Measurements from ENCODE around the gene EOLA2.
A peak's percentile ranks its signal among the peaks of the same experiment; 100 is the strongest.
"Not testable (repeated sequence)": the region's sequence is repeated elsewhere in the genome, so short reads cannot be mapped to it uniquely, and the experiment has no call there.

The EOLA2 gene

DNA sequence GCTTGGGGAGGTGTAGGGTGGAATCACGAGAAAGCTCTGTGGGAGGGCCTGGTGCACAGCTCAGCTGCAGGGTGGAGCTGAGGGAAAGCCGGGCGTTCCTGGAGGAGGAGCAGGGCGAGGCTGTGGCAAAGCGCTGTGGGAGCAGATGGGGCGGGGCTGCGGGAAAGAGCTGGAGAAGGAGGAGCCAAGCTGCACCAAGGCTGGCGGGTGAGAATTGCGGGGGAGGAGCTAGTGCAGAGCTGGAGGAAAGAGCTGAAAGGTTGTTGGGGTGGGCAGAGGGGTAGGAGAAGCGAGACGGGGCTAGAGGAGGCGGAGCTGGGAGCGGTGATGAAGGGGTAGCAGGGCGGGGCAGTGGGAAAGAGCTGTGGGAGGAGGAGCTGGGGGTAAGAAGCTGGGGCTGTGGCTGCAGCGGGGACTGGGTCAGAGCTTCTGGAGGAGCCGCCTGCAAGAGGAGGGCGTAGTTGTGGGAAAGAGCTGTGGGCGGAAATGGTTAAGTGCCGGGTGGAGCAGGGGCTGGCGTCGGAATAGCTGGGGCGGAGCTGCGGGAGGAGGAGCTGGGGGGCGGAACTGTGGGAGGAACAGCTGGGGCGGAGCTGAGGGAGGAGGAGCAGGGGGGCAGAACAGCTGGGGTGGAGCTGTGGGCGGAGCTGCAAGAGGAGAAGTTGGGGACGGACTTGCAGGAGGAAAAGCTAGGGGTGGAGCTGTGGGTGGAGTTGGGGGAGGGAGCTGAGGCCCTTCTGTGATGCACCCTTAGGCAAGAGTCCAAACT is 1.8 kb upstream of the EOLA2 start:
- Mint-ChIP-seq H3K4me3 (peak overlapping the region; percentile 95), H3K4me1 (peaks cover 13% of the 10 kb centered on the region), H3K9me3 (no peaks in the 10 kb centered on the region), H3K27ac (peak overlapping the region; percentile 88), H3K27me3 (no peaks in the 10 kb centered on the region), H3K36me3 (peaks cover 14% of the 10 kb centered on the region)
- peak; percentile 76 for ATAC-seq

DNA sequence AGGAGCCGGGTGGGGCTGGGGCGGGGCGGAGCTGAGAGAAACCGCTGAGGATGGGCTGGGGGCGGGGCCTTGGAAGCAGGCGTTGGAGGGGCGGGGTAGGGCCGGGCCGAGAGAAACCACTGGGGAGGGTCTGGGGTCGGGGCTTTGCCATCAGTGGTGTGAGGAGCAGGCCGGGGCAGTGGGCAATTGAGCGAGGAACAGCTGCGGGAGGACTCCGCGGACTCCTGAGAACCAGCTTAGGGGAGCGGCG is 1.3 kb upstream of the EOLA2 start:
- Mint-ChIP-seq H3K36me3 (peaks cover 10% of the 10 kb centered on the region), H3K4me1 (peaks cover 13% of the 10 kb centered on the region), H3K27me3 (no peaks in the 10 kb centered on the region), H3K27ac (peak overlapping the region; percentile 88), H3K9me3 (no peaks in the 10 kb centered on the region), H3K4me3 (peak overlapping the region; percentile 95)
- ATAC-seq, result peak; percentile 58

DNA sequence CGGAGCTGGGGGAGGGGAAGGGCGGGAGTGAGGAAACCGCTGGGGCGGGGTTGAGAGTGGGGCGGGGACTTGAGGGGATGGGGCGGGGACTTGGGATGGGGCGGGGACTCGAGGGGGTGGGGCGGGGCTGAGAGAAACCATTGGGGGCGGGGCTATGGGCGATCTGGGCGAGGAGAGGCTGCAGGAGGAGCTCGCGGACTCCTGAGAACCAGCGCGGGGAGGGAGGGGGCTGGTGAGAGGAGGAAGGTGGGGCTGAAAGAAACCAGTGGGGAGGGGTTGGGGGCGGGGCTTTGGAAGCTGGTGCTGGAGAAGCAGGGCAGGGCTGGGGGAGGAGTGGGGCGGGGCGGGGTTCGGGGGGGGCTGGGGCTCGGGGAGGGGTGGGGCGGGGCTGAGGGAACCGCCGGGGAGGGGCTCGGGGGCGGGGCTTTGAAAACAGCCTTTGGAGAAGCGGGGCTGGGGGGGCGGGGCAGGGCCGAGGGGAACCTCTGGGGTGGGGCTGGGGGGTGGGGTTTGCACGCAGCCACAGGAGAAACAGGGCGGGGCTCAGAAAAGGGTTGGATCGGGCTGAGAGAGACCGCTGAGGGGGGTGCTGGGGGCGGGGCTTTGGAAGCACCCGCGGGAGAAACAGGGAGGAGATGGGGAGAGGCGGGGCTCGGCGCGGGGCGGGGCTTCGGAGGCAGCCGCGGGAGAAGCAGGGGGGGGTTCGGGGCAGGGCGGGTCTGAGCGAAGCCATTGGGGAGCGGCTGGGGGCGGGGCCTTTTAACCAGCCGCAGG is 777 bp upstream of the EOLA2 start:
- no peaks in the 10 kb centered on the region for H3K9me3 Mint-ChIP-seq
- H3K4me1 Mint-ChIP-seq, result peaks cover 13% of the 10 kb centered on the region
- H3K36me3 Mint-ChIP-seq, result peaks cover 10% of the 10 kb centered on the region
- H3K4me3 Mint-ChIP-seq, result peak overlapping the region; percentile 91
- peak; percentile 51 for ATAC-seq
- no peaks in the 10 kb centered on the region for H3K27me3 Mint-ChIP-seq
- peak overlapping the region; percentile 88 for H3K27ac Mint-ChIP-seq

DNA sequence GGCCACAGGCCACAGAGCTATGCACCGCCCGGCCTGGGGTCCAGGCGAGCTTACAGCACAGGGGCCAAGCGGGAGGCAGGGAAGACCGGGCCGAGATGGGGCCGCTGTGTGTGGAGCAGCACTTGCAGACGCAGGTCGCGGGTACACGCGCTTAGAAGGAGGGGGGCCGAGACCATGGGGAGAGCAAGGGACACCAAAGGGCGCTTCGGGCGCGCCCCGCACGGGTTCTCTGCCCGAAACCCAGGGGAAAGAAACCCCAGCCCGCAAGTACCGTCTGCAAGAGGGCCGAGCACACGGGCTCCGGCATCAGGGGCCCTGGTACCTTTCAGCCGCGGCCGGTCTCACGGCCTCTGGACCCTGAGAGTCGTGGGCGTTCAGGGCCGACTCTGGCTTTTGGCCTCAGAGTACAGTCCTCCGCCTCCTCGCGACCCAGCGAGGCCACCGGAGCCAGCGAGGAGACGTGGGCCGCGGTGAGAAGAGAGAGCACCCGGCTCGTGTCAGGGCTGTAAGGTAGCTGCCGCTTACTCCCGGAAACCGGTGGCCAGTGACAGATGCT is 342 bp downstream of the EOLA2 start:
- H3K27ac Mint-ChIP-seq, result peak overlapping the region; percentile 88
- H3K4me3 Mint-ChIP-seq, result peak overlapping the region; percentile 91
- ATAC-seq, result no peak
- H3K9me3 Mint-ChIP-seq, result no peaks in the 10 kb centered on the region
- peaks cover 9% of the 10 kb centered on the region for H3K4me1 Mint-ChIP-seq
- no peaks in the 10 kb centered on the region for H3K27me3 Mint-ChIP-seq
- peaks cover 10% of the 10 kb centered on the region for H3K36me3 Mint-ChIP-seq

DNA sequence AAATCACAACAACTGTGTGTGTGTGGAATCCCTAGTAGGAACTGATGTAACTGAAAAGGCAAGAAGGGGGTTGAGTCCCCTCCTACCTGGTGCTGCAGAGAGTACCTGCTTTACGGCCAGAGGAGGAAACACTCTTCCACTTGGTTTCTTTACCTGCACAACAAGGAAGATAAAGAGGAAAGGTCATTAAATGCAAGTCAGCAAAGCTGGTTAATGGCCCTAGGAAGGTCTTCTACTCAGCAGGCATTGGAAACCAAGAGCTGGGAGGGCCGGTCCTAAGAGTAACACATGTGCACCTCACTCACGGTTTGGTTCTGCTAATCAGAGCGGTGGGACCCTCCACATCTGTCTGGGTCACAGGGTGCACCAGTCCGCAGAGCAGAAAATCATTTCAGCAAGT is 963 bp downstream of the EOLA2 start:
- H3K4me1 Mint-ChIP-seq, H3K9me3 Mint-ChIP-seq, ATAC-seq, H3K27me3 Mint-ChIP-seq: not testable (repeated sequence)
- Mint-ChIP-seq H3K27ac (peak overlapping the region; percentile 88), H3K4me3 (peak overlapping the region; percentile 91), H3K36me3 (peaks cover 10% of the 10 kb centered on the region)

DNA sequence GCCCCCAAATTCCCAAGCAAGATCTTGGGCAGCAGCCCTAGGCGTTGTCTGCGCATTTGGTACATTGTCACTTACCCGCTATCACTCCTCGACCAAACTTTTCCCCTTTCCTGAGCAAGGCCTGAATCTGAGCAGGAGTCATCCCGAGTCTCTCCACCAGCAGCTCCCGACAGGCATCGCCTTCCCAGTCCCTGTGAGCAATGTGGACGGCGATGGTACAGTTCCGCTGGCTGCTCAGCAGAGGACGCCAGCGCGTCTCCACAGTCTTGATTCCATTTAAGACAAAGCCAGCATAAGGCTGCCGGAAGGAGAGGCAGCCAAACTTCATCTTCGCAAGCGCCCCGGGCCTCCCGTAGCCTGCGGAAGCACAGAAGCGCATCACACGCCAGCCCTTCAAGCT is 4.7 kb downstream of the EOLA2 start:
- H3K27ac Mint-ChIP-seq, H3K4me1 Mint-ChIP-seq, H3K4me3 Mint-ChIP-seq, ATAC-seq, H3K9me3 Mint-ChIP-seq, H3K27me3 Mint-ChIP-seq: not testable (repeated sequence)
- H3K36me3 Mint-ChIP-seq, result peaks cover 10% of the 10 kb centered on the region

DNA sequence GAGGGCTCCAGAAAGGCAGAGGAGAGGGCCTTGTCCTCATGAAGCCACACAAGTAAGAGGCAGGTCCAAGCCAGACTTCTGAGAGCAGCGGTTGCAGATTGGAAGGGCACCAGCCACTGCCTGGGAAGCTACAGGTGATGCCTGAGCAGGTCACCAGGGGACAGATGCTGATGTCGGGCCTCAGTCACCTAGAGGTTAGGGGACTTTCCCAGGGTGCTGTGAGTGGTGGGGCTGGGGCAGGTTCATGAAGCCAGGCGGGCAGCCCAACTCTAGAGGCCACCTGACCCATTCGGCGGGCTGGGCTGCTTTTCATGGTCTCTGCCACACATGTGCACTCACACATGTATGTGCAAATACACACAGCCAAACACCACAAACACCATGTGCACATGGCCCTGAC is 5.3 kb downstream of the EOLA2 start:
- ATAC-seq, H3K4me3 Mint-ChIP-seq, H3K9me3 Mint-ChIP-seq, H3K27me3 Mint-ChIP-seq, H3K4me1 Mint-ChIP-seq, H3K27ac Mint-ChIP-seq: not testable (repeated sequence)
- peaks cover 10% of the 10 kb centered on the region for H3K36me3 Mint-ChIP-seq

DNA sequence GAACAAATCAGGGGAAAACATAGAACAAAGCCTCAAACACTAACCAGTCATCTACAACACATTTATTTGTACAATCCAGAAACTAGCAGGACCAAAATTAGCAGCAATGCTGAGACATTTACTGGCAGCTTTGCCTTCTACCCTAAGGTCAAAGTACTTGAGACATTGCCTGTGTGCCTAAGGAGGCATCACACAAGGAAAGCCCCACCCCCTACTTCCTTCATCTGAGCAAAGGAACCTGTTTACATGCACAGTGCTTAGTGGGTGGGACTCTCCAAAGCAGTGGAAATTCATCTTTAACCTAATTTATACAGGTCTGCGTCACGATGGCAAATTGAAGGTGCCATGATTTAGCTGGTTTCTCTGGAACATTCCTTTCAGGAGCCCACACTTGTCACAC is 6.1 kb downstream of the EOLA2 start:
- not testable (repeated sequence) for H3K4me1 Mint-ChIP-seq, ATAC-seq, H3K9me3 Mint-ChIP-seq, H3K4me3 Mint-ChIP-seq, H3K27ac Mint-ChIP-seq, H3K27me3 Mint-ChIP-seq
- H3K36me3 Mint-ChIP-seq, result peaks cover 10% of the 10 kb centered on the region

DNA sequence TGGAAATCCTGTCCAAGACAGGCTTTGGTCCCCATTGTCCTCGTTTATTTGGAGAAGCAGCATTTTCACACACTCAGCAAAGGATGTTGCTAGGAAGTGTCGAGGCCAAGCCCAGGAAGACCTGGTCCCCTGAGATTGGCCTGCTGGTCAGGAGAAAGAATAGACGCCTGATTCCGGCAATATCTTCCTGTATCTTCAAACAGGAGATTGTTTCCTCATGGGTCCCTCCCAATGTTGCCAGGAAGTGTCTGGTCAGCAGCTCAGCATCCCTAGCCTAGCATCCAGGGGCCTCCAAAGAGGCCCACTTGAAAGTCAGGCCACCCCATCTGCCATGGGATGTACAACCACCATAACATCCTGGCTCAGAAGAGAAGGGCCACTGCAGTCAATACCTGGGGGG is 6.9 kb downstream of the EOLA2 start:
- ATAC-seq, H3K4me1 Mint-ChIP-seq, H3K4me3 Mint-ChIP-seq, H3K27ac Mint-ChIP-seq, H3K9me3 Mint-ChIP-seq, H3K27me3 Mint-ChIP-seq: not testable (repeated sequence)
- peaks cover 10% of the 10 kb centered on the region for H3K36me3 Mint-ChIP-seq

DNA sequence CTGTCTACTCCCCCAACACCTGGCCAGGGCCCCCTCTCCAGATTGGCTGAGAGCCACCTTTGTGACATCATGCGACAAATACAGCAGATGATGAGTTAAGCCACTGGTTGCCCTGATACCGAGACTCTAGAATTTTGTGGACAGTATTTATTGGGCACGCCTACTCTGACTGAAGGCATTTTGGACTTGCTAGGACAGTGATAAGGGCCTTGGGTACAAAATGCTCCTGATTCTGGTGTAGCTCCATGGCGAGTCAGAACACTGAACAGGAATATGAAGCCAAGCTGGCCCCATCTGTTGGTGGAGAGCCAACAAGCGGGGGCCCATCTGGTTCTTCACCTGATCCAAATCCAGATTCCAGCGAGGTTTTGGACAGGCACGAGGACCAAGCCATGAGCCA is 8.9 kb downstream of the EOLA2 start, which contains the start of gene HSFX4:
Gene HSFX4, plus strand, starts transcription at position 174 of the 400 bp plus-strand sequence. Its CDS starts 72 bp downstream, at position 246.
- H3K9me3 Mint-ChIP-seq, H3K4me1 Mint-ChIP-seq, H3K4me3 Mint-ChIP-seq, H3K27ac Mint-ChIP-seq, H3K36me3 Mint-ChIP-seq, ATAC-seq, H3K27me3 Mint-ChIP-seq: not testable (repeated sequence)

DNA sequence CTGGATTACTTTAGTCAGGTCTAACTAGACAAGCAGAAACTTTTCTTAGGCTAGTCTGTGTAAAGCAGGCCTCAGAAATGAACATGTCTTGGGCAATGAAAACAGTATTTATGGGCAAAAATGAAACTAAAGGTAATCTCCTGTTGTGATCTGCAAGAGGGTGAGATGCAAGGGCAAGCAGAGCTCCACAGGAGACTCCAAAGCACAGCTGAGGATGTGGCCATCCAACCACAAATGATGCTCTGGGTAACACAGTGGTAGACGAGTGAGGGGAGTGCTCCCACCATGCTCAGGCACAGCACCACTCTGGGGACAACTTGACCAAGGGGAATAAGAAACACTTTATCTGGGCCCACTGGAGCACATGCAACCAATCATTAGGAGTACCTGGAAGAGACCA is 9.7 kb downstream of the EOLA2 start:
- ATAC-seq, H3K9me3 Mint-ChIP-seq, H3K27ac Mint-ChIP-seq, H3K4me1 Mint-ChIP-seq, H3K27me3 Mint-ChIP-seq, H3K36me3 Mint-ChIP-seq, H3K4me3 Mint-ChIP-seq: not testable (repeated sequence)

DNA sequence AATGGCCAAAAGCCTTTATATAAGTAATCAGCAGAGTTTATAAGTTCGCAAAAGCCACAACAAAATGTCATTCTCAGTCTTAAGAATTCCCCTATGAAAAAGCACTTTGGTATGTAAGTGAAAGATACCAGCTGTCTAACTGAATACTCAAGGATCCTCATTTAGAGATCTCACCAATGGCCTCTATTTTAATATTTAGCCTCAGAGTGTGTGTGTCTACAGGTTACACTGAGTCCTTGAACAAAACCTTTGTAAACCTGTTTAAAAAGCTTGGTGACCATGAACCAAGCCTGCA is 10.4 kb downstream of the EOLA2 start:
- not testable (repeated sequence) for H3K36me3 Mint-ChIP-seq, H3K4me1 Mint-ChIP-seq, H3K27ac Mint-ChIP-seq, H3K4me3 Mint-ChIP-seq, H3K9me3 Mint-ChIP-seq, H3K27me3 Mint-ChIP-seq
- peak; percentile 76 for ATAC-seq

DNA sequence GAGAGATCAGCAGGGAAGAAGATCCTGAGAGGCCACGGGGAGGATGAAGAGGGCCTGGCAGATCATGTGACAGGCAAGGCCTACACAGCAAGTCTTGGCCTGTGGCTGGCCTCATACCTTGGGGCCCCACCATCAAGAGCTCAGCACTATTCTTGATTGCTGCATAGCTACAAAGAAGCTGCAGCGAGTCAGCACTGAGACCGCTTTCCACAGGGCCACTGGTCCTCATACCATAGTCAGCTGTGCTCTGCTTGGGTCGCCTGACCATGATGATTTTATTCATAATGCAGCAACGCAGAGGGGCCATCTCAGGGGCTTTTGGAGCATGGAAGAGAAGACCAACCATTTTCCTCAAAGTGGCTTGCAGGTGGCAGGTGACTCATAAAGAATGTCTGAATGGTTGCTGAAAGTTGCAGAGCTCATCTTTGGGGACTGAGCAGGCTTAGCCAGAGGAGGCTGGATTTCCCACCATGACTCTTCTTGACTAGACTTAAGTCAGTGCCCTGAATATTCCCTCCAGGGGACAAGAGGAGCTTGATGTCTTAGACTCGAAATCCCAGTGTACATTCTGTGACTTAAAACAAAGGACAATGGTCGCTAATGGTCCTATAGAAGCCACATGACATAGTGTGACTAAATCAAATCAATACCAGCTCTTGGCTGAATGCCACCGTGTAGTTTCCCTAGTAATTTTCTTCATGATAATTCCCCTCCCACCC is 10.9 kb downstream of the EOLA2 start:
- not testable (repeated sequence) for H3K36me3 Mint-ChIP-seq, H3K4me1 Mint-ChIP-seq, H3K27ac Mint-ChIP-seq, H3K9me3 Mint-ChIP-seq, H3K27me3 Mint-ChIP-seq, H3K4me3 Mint-ChIP-seq
- ATAC-seq, result peak; percentile 73

DNA sequence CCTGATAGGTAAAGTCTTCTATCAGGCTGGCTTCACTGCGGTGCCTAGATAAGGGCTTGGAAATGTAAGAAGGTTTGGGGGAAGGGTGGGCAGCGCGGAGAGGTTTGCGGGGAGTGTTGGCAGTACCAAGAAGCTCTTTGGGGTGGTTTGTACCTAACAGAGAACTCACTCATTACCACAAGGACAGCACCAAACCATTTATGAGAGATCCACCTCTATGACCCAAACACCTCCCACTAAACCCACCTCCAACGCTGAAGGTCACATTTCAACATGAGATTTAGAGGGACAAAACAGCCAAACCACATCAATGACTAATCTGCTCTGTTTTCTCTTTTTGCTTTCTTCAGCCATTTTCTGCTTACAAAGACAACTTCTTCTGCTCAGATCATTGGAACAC is 13.9 kb downstream of the EOLA2 start:
- ATAC-seq, H3K4me3 Mint-ChIP-seq, H3K36me3 Mint-ChIP-seq, H3K9me3 Mint-ChIP-seq, H3K27ac Mint-ChIP-seq, H3K27me3 Mint-ChIP-seq, H3K4me1 Mint-ChIP-seq: not testable (repeated sequence)

DNA sequence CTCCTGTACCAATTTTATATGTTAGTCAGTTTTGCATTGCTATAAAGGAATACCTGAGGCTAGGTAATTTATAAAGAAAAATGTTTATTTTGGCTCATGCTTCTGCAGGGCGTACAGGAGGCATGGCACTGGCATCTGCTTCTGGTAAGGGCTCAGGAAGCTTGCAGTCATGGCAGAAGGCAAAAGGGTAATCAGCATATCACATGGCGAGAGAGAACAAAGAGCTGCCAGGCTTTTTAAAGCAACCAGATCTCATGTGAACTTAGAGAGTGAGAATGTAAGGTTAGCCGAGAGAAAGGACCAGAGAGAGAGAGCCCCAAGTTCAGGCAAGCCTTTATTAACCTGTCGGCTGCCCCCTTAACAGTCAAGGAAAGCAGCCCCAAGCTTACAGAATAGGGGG is 14.5 kb downstream of the EOLA2 start:
- not testable (repeated sequence) for ATAC-seq, H3K36me3 Mint-ChIP-seq, H3K4me1 Mint-ChIP-seq, H3K9me3 Mint-ChIP-seq, H3K27ac Mint-ChIP-seq, H3K4me3 Mint-ChIP-seq, H3K27me3 Mint-ChIP-seq

All from stimulated activated memory B cell treated with anti-CD40 and anti-IgM and Interleukin-4, amounts not matched to agents 10 μg/mL and 1 μg/mL and 100 μg/mL, for 72 hours (primary cell).